BJ (cell line): ENCODE data around the gene NELL1. TPM values are rescaled to one million over a fixed set of nuclear protein-coding genes. Genes with fewer than 3 reads are reported as not detected.

Experiments
- CTCF ChIA-PET: fragments of 350-600 bp; formaldehyde crosslinking; extraction: SDS; loops from one replicate; lab custom pipeline; 2021; ENCODE audit warnings: antibody characterized with exemption, inconsistent platforms; lab: Yijun Ruan, JAX
- POLR2A ChIA-PET: fragments of 300-600 bp; sonication (Branson Sonifier 250); formaldehyde crosslinking; extraction: SDS; loops from one replicate; lab custom pipeline; 2021; ENCODE audit warnings: antibody characterized with exemption; lab: Charles Lee
- DNase-seq: peaks from one replicate; pipeline ENCODE4 v3.0.0-alpha.2; 2011; ENCODE audit warnings: low read depth
- H3K27me3 ChIP-seq: 2 replicates; pipeline ENCODE4 v1.6.0; 2011; ENCODE audit warnings: low read length; ENCODE audit not compliant: control insufficient read depth, insufficient read depth
- H3K36me3 ChIP-seq: 2 replicates; pipeline ENCODE4 v1.5.1; 2011; ENCODE audit warnings: low read length; ENCODE audit not compliant: control insufficient read depth, insufficient read depth
- H3K4me3 ChIP-seq: 2 replicates; pipeline ENCODE4 v1.5.1; 2011; ENCODE audit warnings: low read depth, mild to moderate bottlenecking, control low read depth, low read length
- polyA plus RNA-seq: library from polyadenylated mRNA; depleted of rRNA; stranded (reverse); fragments of >200 nt; gene quantifications from 2 replicates; pipeline ENCODE4 v1.2.3, GENCODE V29; 2011
- TF ChIP-seq, protein P1 (sequence below): IDR thresholded peaks from 2 replicates; pipeline ENCODE4 v1.5.1; 2011; ENCODE audit warnings: low read depth, mild to moderate bottlenecking, control low read depth, inconsistent platforms, low read length, moderate library complexity; ENCODE audit not compliant: insufficient read depth

Gene NELL1
- polyA plus RNA-seq, 1 experiment, result not detected

- H3K36me3 ChIP-seq, result no peaks in the 10 kb centered on the region
- no peaks in the 10 kb centered on the region for H3K27me3 ChIP-seq
- ChIA-PET POLR2A (no interaction called here), CTCF (no interaction called here)
- DNase-seq, result no peak
- H3K4me3 ChIP-seq, result no peak overlapping the region
- TF ChIP-seq, protein P1, sequence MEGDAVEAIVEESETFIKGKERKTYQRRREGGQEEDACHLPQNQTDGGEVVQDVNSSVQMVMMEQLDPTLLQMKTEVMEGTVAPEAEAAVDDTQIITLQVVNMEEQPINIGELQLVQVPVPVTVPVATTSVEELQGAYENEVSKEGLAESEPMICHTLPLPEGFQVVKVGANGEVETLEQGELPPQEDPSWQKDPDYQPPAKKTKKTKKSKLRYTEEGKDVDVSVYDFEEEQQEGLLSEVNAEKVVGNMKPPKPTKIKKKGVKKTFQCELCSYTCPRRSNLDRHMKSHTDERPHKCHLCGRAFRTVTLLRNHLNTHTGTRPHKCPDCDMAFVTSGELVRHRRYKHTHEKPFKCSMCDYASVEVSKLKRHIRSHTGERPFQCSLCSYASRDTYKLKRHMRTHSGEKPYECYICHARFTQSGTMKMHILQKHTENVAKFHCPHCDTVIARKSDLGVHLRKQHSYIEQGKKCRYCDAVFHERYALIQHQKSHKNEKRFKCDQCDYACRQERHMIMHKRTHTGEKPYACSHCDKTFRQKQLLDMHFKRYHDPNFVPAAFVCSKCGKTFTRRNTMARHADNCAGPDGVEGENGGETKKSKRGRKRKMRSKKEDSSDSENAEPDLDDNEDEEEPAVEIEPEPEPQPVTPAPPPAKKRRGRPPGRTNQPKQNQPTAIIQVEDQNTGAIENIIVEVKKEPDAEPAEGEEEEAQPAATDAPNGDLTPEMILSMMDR, result no peak
These were observed 874.5 kb downstream of the NELL1 start for GRCh38 chr11:21543901-21544300.

GRCh38 chr11:21545699-21546098 lies 876.3 kb downstream of the NELL1 start:
- DNase-seq, result no peak
- no peaks in the 10 kb centered on the region for H3K27me3 ChIP-seq
- H3K36me3 ChIP-seq, result no peaks in the 10 kb centered on the region
- CTCF ChIA-PET, result no interaction called here
- no peak overlapping the region for H3K4me3 ChIP-seq
- POLR2A ChIA-PET, result no interaction called here
- TF ChIP-seq, protein P1, result no peak

GRCh38 chr11:21546703-21547102 lies 877.3 kb downstream of the NELL1 start:
- TF ChIP-seq, protein P1, result no peak
- no peak for DNase-seq
- Histone ChIP-seq H3K36me3 (no peaks in the 10 kb centered on the region), H3K27me3 (no peaks in the 10 kb centered on the region), H3K4me3 (no peak overlapping the region)
- ChIA-PET POLR2A (no interaction called here), CTCF (no interaction called here)

- CTCF ChIA-PET, result no interaction called here
- Histone ChIP-seq H3K36me3 (no peaks in the 10 kb centered on the region), H3K4me3 (no peak overlapping the region), H3K27me3 (no peaks in the 10 kb centered on the region)
- TF ChIP-seq, protein P1, result no peak
- POLR2A ChIA-PET, result no interaction called here
- DNase-seq, result no peak
These were observed 883.5 kb downstream of the NELL1 start for GRCh38 chr11:21552911-21553310.

DNA sequence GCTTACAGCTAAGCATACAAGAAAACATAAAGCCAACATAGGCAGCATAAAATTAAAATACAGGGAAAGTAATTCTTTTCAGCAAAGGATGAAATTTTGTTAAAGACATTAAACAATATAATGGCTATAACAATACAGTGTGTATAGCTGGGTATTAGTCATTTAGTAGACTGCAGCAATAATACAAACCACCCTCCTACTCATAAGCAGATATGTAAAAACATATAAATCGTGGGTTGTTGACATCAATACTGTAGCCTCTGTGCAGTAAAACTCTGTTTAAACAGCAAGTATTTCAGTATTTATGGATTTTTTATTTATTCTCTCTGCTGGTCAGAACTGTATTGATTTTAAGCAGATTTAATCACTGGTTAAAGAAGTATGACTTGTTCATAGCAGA lies 884.4 kb downstream of the NELL1 start:
- Histone ChIP-seq H3K27me3 (no peaks in the 10 kb centered on the region), H3K4me3 (no peak overlapping the region), H3K36me3 (no peaks in the 10 kb centered on the region)
- TF ChIP-seq, protein P1, result no peak
- POLR2A ChIA-PET, result no interaction called here
- DNase-seq, result no peak
- CTCF ChIA-PET, result no interaction called here
